ENCODE data around the gene ADD3.

Gene ADD3

GRCh38 chr10:110181911-110182310 is 174.1 kb downstream of the ADD3 start:
- DNase-seq (ENCODE audit: low read depth): no peak

- no peak for DNase-seq (ENCODE audit: low read depth)
Measured at GRCh38 chr10:110184398-110184797, 176.6 kb downstream of the ADD3 start.

Data from non-pigmented ciliary epithelial cell (primary cell).